Heart left ventricle (tissue), 16 donors: Measurements from ENCODE around the gene N4BP3. TPM values are rescaled to one million over a fixed set of nuclear protein-coding genes. Genes with fewer than 3 reads are reported as not detected.
A peak's percentile ranks its signal among the peaks of the same experiment; 100 is the strongest.

ENCODE experiments used
- ATAC-seq, 4 donors: fragments of 200-7000 bp; cut with Tn5 transposase; one replicate each; pipeline ENCODE4 v1.9.1; 2020 to 2022; ENCODE audit warnings: moderate library complexity in 4 of 4, mild to moderate bottlenecking in 3 of 4, moderate number of reproducible peaks in 1 of 4
- DNase-seq, 5 donors: peaks; one replicate each; pipeline ENCODE4 v3.0.0-alpha.2; 2020
- H3K27ac ChIP-seq, 12 donors: fragments of 200-600 bp; sonication (generic) in 4 of 12; one replicate each; pipeline versions ENCODE4 v1.5.0 to v1.8.0; 2016 to 2022; ENCODE audit warnings: mild to moderate bottlenecking in 2 of 12
- H3K27me3 ChIP-seq, 9 donors: fragments of 200-600 bp; sonication (generic) in 2 of 9; one replicate each; pipeline versions ENCODE4 v1.5.1 to v1.8.0; 2016 to 2022; ENCODE audit warnings: mild to moderate bottlenecking in 3 of 9
- H3K36me3 ChIP-seq, 9 donors: fragments of 200-600 bp; sonication (generic) in 2 of 9; one replicate each; pipeline versions ENCODE4 v1.5.0 to v1.8.0; 2018 to 2022; ENCODE audit warnings: mild to moderate bottlenecking in 2 of 9
- H3K4me1 ChIP-seq, 12 donors: fragments of 200-600 bp; sonication (generic) in 4 of 12; one replicate each; pipeline versions ENCODE4 v1.5.0 to v1.8.0; 2016 to 2022; ENCODE audit warnings: mild to moderate bottlenecking in 3 of 12
- H3K4me3 ChIP-seq, 12 donors: fragments of 200-600 bp; sonication (generic) in 4 of 12; one replicate each; pipeline versions ENCODE4 v1.5.0 to v1.8.0; 2017 to 2022; ENCODE audit warnings: mild to moderate bottlenecking in 9 of 12, moderate library complexity in 4 of 12
- H3K9me3 ChIP-seq, 12 donors: fragments of 200-600 bp; sonication (generic) in 4 of 12; one replicate each; pipeline versions ENCODE4 v1.5.0 to v1.8.0; 2016 to 2022; ENCODE audit warnings: mild to moderate bottlenecking in 1 of 12
- CTCF ChIP-seq, 12 donors: fragments of 200-600 bp; sonication (generic) in 4 of 12; IDR thresholded peaks; one replicate each; pipeline versions ENCODE4 v1.5.0 to v1.8.0; 2018 to 2022; ENCODE audit warnings: antibody characterized with exemption in 12 of 12, mild to moderate bottlenecking in 5 of 12
- POLR2A ChIP-seq, 2 donors: fragments of 450-650 bp; IDR thresholded peaks; one replicate each; pipeline ENCODE4 v1.6.1; 2017; ENCODE audit warnings: antibody characterized with exemption in 2 of 2, mild to moderate bottlenecking in 2 of 2, moderate library complexity in 2 of 2
- WGBS, 4 donors: extraction: QIAGEN DNeasy Blood & Tissue Kit in 2 of 4; methylation state at CpG; one replicate each; pipeline versions ENCODE4 v1.1.5 to v1.1.7; 2013 to 2018; 5-methylcytosine and 5-hydroxymethylcytosine counted together
- intact Hi-C, 10 donors: fragments of 100-400 bp; cut with DNase I; formaldehyde crosslinking; loops; one replicate each; pipeline versions ENCODE4 v1.11.1 to v1.14.2; 2022
- polyA plus RNA-seq, 2 donors: library from polyadenylated mRNA; stranded (reverse); fragments of 200-250 nt; gene quantifications; one replicate each; pipeline ENCODE4 v1.2.3, GENCODE V29; 2013
- total RNA-seq, 9 donors: library from RNA; depleted of rRNA in 2 of 9; stranded (reverse); fragments of >200 nt in 2 of 9; fragmentation: NEBNext Ultra II Directional in 3 of 9; extraction: Animal tissue kit (Norgen Biotek cat#: 25700) in 3 of 9; gene quantifications; one replicate each; pipeline versions ENCODE4 v1.1.0 to v1.2.4, GENCODE V29; 2016 to 2023
- donor health status: ischemic (EF 13 %, LVEDD 7.1; RV severe dilation, severe dysfunction).
- donor health status: healthy with polysubstance abuse.
- donor health status: DM: no; HTN: yes; CAD: no.
- donor health status: DM: no; HTN: no; CAD: no.
- donor health status: ischemic (EF 25% LVEDD 6.9; RV normal size, moderate dysfunction).
- donor health status: ischemic (EF 25% LVEDD 5.7; RV mildly dilated, moderate dysfunction).
- donor health status: healthy.
- donor health status: DM: yes; HTN: yes; CAD: no.
- donor health status: ischemic (EF 35%, LVEDD 5.7; RV mildly dilated, moderate dysfunction).
- donor health status: nonischemic (EF 11% LVEDD 7.7; RV severe dilation, severe dysfunction).
- donor health status: DM: yes; HTN: yes; CAD: no.
- donor health status: PGD.
- donor health status: ischemic (EF 29% LVEDD 5.4; RV normal size, mild dysfunction).
- donor health status: nonischemic (EF 23%, LVEDD 6.1; RV moderate dilation, normal function).

The N4BP3 gene
- total and polyA plus RNA-seq, 11 donors = 1.9 to 6.6 (median 2.8) TPM

- peak; percentile 99 to 100 (median 99) for ATAC-seq
- peak within 1 kb of the TSS; percentile 57 to 97 (median 84) for H3K4me3 ChIP-seq
- intact Hi-C loops = loop anchor here in 1 of 10 donors (2.0 kb wide), 1 partner anchor 23 kb away; the partner anchor contains the start of gene RMND5B
These were observed 40.4 kb downstream of the N4BP3 start, which contains the start of gene NHP2 for GRCh38 chr5:178153530-178154340. Gene NHP2 (minus strand): TSS chr5:178153885. CDS start chr5:178153817, 68 bp downstream.

GRCh38 chr5:178155065-178155464 is 41.7 kb downstream of the N4BP3 start:
- H3K4me1 ChIP-seq = peaks cover 6 to 28% (median 17%) of the 10 kb centered on the region in 12 donors
- 86 to 88% (median 87%) methylated on average over 8 of the region's 8 CpGs for WGBS, 4 donors
- no peaks in the 10 kb centered on the region for H3K9me3 ChIP-seq
- H3K4me3 ChIP-seq = no peak overlapping the region
- no peak overlapping the region for H3K27ac ChIP-seq
- DNase-seq (no peak), ATAC-seq (no peak)
- intact Hi-C loops = loop anchor here in 1 of 10 donors (5.0 kb wide), 1 partner anchor 42 kb away; no protein-coding TSS in a partner anchor
- peaks cover 0 to 17% (median 13%) of the 10 kb centered on the region in 9 donors for H3K36me3 ChIP-seq
- TF ChIP-seq POLR2A (IDR thresholded peaks at IDR 0.05) = no peak
- TF ChIP-seq CTCF (IDR thresholded peaks at IDR 0.05) = no peak
- no peaks in the 10 kb centered on the region for H3K27me3 ChIP-seq

More at GRCh38 chr5:178153530-178154340, 40.4 kb downstream of the N4BP3 start, which contains the start of gene NHP2:
- DNase-seq = peak; percentile 98 to 99 (median 99)
- no peaks in the 10 kb centered on the region for H3K27me3 ChIP-seq
- WGBS, 4 donors = 2 to 4% (median 2%) methylated on average over 53 to 68 of the region's 68 CpGs
- H3K4me1 ChIP-seq = peaks cover 6 to 28% (median 17%) of the 10 kb centered on the region in 12 donors
- peaks cover 0 to 30% (median 26%) of the 10 kb centered on the region in 9 donors for H3K36me3 ChIP-seq
- H3K9me3 ChIP-seq = no peaks in the 10 kb centered on the region
- peak within 1 kb of the TSS in 11 of 12 donors; percentile 16 to 83 (median 68) for H3K27ac ChIP-seq
- TF ChIP-seq POLR2A (IDR thresholded peaks at IDR 0.05) (peak in 1 of 2 donors; percentile 59), CTCF (IDR thresholded peaks at IDR 0.05) (no peak)

- WGBS, 4 donors = 76 to 89% (median 83%) methylated on average over 5 of the region's 5 CpGs
- no peak for ATAC-seq
- H3K4me1 ChIP-seq = peaks cover 0 to 10% (median 5%) of the 10 kb centered on the region in 12 donors
- TF ChIP-seq CTCF (IDR thresholded peaks at IDR 0.05) (no peak), POLR2A (IDR thresholded peaks at IDR 0.05) (no peak)
- intact Hi-C loops = no loop called here
- H3K36me3 ChIP-seq = no peaks in the 10 kb centered on the region
- no peaks in the 10 kb centered on the region for H3K9me3 ChIP-seq
- no peak for DNase-seq
- H3K27ac ChIP-seq = no peak overlapping the region
- H3K27me3 ChIP-seq = peaks cover 0 to 25% (median 8%) of the 10 kb centered on the region in 9 donors
- H3K4me3 ChIP-seq = no peak overlapping the region
These were observed 46.8 kb downstream of the N4BP3 start for GRCh38 chr5:178160176-178160575.

GRCh38 chr5:178162481-178162880 is 49.1 kb downstream of the N4BP3 start:
- 73 to 81% (median 74%) methylated on average over 9 of the region's 9 CpGs for WGBS, 4 donors
- no peaks in the 10 kb centered on the region for H3K36me3 ChIP-seq
- no peak overlapping the region for H3K4me3 ChIP-seq
- no peak overlapping the region for H3K27ac ChIP-seq
- ATAC-seq = no peak
- no peak for DNase-seq
- intact Hi-C loops = no loop called here
- no peaks in the 10 kb centered on the region for H3K9me3 ChIP-seq
- TF ChIP-seq POLR2A (IDR thresholded peaks at IDR 0.05) (no peak), CTCF (IDR thresholded peaks at IDR 0.05) (no peak)
- H3K4me1 ChIP-seq = peaks cover 0 to 11% (median 5%) of the 10 kb centered on the region in 12 donors
- H3K27me3 ChIP-seq = peaks cover 6 to 35% (median 16%) of the 10 kb centered on the region in 9 donors
